HG03175 (cell line): ENCODE data around the gene CDK12.
"Not testable (repeated sequence)": the region's sequence is repeated elsewhere in the genome, so short reads cannot be mapped to it uniquely, and the experiment has no call there.

Experiments
- ATAC-seq: cut with Tn5 transposase; IDR thresholded peaks from one replicate; pipeline ENCODE4 v1.9.1; 2021; ENCODE audit warnings: mild to moderate bottlenecking, moderate library complexity; ENCODE audit not compliant: unreplicated experiment

CDK12 gene

DNA sequence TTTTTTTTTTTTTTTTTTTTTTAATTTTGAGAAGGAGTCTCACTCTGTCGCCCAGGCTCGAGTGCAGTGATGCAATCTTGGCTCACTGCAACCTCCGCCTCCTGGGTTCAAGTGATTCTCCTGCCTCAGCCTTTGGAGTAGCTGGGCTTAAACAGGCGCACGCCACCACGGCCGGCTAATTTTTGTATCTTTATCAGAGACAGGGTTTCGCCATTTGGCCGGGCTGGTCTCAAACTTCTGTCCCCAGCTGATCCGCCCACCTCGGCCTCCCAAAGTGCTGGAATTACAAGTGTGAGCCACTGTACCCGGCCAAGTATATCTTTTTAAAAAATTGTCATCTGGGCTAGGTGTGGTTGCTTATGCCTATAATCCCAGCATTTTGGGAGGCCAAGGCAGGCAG is 35.6 kb downstream of the CDK12 start:
- ATAC-seq: not testable (repeated sequence)

DNA sequence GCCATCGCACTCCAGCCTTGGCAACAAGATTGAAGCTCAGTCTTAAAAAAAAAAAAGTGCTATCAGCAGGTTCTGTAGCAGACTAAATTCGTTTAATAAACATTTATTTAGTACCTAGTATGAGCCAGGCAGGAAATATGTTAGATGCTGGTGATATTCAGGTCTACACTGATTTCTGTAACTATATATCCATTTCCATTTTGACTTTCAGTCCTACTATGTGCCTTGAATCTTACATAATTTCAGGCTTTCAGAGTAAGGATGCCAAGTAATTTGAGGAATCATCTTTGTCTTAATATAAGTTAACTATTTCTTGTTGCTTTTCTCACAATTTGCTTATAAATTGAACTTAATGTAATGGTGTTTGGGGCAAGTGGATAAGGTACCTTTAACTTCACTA is 46.2 kb downstream of the CDK12 start:
- ATAC-seq: no peak

DNA sequence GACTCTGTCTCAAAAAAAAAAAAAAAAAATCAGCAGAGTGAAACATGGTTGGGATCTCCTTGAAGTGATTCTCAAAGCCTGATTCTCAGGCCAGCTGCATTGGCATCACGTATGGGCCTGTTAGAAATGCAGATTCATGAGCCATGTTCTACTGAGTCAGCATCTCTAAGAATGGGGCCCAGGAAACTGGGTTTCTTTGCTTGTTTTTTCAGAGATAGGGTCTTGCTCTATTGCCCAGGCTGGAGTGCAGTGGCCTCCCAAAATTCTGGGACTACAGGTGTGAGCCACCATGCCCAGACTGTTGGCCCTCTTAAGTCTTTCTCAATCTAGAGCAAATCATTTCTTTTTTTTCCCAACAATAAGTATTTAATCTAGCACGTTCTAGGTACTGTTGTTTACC is 47.7 kb downstream of the CDK12 start:
- no peak for ATAC-seq

DNA sequence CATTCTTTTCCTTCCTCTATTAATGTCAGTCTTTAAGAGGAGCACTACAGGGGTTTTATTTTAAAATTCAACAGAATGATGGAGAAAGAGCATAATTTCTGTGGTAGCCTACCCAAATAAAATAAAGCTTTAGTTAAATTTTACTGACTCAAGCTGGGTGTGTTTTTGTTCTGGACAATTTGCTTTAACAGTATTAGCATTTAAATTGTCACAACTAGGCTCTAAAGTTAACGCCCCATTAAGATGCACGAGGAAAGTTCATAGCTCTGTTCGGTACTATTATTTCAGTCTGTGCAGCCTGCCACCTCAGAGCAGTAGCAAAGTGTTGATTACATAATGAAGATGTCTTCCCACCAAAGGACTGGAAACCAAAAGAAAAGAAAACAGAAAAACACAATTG is 52.0 kb downstream of the CDK12 start:
- ATAC-seq: no peak

DNA sequence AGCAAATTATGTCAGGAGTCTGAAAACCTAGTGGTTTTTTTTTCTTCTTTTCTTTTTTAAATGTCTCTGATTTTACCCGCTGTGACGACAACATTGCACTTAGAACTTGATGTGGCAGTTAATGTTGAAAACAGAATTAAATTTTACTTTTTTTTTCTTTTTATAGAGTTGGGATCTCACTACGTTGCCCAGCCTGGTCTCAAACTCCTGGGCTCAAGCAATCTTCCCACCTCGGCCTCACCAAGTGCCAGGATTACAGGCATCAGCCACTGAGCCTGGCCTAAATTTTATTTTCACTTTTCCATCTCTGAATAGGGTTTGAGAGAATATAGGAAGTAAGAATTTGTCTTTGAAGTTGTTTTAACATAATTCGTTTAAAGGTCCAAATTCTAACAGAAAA is 52.6 kb downstream of the CDK12 start:
- no peak for ATAC-seq

DNA sequence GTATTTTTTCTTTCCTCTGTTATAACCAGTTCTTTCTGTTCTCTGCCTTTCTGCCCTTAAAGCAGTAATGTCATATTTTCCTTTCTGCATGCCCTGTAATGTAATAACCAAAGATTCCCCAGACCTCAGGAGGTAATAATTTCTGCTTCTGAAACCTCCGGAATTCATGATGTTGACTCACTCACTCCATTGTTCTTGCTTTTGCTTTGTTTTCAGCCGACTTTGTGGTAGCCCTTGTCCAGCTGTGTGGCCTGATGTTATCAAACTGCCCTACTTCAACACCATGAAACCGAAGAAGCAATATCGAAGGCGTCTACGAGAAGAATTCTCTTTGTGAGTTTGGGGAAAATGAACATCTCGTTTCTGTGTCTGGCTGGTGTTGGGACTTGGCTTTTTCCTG is 55.9 kb downstream of the CDK12 start:
- no peak for ATAC-seq

DNA sequence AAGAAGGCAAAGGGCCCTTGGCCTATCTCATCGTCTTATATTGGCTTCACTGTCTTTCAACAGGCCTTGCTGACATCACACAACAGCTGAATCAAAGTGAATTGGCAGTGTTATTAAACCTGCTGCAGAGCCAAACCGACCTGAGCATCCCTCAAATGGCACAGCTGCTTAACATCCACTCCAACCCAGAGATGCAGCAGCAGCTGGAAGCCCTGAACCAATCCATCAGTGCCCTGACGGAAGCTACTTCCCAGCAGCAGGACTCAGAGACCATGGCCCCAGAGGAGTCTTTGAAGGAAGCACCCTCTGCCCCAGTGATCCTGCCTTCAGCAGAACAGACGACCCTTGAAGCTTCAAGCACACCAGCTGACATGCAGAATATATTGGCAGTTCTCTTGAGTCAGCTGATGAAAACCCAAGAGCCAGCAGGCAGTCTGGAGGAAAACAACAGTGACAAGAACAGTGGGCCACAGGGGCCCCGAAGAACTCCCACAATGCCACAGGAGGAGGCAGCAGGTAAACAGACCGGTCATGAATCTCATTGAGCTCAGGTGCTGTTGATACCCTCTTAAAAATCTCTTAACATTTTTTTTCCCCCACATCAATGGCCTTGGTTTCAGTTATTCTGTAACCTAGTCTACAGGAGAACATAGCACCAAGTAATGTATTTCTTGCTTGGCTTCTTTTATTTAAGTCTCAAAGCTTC is 64.7 kb downstream of the CDK12 start:
- no peak for ATAC-seq

DNA sequence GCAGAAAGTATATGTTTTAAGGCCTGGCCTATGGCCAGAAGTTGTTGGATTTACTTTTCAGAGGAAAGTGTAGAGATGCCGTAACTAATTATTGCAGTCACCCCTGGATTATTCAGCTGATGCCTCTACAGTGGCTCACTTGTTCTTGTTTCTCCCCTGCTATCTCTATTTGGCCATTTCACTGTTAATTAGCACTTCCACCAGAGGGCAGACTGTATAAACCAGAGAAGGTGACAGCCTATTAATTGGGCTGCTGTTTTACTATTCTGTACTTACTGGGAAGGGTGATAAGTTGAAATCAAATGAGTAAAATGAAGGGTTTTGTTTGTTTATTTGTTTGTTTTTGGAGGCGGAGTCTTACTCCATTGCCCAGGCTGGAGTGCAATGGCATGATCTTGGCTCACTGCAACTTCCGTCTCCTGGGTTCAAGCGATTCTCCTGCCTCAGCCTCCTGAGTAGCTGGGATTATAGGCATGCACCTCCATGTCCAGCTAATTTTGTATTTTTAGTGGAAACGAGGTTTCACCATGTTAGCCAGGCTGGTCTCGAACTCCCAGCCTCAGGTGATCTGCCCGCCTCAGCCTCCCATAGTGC is 66.0 kb downstream of the CDK12 start:
- ATAC-seq: no peak

DNA sequence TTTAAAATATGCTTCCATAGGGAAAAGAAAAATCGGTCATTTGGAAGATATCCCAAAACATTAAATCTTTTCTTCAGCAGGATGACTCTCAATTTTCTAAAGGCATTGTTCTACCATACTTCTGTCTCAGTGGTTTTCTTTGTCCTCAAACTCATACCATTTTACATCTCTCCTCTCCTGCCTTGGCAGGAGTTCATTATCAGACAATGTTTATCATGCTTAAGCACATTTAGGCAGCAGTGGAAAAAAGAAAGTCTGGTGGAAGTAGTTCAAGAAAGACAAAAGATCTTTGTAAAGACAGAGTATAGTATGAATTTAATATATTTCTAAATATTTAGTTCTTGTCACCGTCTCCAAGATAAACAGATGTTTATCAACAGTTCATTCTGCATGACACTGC is 68.2 kb downstream of the CDK12 start:
- ATAC-seq: no peak

DNA sequence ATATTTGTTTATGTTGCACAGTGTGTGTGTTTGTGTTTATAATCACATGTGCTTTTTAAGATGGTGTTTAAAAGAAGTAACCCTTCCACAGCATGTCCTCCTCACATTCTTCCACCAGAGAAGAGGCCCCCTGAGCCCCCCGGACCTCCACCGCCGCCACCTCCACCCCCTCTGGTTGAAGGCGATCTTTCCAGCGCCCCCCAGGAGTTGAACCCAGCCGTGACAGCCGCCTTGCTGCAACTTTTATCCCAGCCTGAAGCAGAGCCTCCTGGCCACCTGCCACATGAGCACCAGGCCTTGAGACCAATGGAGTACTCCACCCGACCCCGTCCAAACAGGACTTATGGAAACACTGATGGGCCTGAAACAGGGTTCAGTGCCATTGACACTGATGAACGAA is 69.2 kb downstream of the CDK12 start:
- ATAC-seq: no peak

DNA sequence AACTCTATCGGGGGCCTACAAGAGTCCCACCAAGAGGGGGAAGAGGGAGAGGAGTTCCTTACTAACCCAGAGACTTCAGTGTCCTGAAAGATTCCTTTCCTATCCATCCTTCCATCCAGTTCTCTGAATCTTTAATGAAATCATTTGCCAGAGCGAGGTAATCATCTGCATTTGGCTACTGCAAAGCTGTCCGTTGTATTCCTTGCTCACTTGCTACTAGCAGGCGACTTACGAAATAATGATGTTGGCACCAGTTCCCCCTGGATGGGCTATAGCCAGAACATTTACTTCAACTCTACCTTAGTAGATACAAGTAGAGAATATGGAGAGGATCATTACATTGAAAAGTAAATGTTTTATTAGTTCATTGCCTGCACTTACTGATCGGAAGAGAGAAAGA is 70.0 kb downstream of the CDK12 start:
- no peak for ATAC-seq

DNA sequence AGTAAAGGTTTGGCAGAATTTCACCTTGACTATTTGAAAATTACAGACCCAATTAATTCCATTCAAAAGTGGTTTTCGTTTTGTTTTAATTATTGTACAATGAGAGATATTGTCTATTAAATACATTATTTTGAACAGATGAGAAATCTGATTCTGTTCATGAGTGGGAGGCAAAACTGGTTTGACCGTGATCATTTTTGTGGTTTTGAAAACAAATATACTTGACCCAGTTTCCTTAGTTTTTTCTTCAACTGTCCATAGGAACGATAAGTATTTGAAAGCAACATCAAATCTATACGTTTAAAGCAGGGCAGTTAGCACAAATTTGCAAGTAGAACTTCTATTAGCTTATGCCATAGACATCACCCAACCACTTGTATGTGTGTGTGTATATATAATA is 72.6 kb downstream of the CDK12 start:
- no peak for ATAC-seq

DNA sequence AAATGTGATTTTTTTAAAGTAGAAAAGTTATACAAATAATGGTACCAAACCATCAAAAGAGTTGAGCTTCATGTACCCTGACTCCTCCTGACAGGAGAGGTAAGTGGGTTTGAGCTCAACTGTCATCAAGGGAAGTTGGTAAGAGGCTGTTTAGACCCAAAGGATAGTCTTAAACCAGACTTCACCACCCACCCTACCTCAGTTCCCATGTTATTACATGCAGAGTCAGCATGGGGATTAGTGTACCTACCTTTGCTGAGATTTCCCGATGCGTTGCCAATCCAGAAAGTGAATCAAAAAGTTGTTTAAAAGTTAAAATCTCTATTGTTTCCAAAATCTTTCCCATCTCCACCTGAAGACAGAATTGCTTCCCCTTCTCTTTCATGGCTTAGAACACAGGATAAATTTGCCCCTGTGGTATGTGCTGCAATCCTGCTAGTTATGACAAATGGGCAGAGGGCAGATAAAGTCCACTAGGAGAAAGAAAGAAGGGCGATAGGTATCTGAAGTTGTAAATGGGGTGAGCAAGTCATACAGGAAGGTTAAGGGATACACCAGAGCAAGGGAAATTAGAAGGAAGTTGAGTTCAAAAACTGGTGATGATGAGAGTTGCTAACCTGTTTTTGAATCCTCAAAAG is 73.6 kb downstream of the CDK12 start:
- ATAC-seq: no peak

DNA sequence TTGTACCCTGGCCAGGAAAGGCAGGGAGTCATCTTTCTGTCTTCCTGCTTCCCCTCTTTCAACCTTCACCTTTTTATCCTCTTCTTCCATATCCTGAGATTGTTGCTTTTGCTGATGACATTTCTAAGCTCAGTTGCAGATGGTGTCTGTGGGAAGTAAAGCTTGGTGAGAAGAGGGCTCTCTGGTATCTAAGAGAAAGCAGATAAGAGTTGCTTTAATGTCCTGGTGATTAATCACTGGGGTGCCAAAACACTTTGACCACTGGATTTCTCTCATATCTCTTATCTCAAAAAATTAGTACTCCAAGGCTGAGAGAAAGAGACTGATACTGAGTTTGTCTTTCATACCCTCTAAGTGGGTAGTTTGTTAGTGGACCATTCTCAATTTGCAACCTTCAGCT is 75.2 kb downstream of the CDK12 start:
- ATAC-seq: no peak

DNA sequence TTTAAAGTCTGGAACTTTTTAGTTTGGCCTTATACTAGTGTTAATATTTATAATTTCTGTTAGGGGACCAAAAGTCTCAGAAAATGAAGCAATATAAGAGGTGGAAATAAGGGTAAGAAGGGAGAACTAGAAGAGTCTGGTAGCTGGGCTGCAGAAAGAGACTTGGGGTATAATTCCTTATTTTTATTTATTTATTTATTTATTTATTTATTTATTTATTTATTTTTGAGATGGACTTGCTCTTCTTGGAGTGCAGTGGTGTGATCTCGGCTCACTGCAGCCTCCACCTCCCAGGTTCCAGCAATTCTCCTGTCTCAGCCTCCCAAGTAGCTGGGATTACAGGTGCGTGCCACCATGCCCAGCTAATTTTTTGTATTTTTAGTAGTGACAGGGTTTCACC is 76.1 kb downstream of the CDK12 start:
- not testable (repeated sequence) for ATAC-seq

DNA sequence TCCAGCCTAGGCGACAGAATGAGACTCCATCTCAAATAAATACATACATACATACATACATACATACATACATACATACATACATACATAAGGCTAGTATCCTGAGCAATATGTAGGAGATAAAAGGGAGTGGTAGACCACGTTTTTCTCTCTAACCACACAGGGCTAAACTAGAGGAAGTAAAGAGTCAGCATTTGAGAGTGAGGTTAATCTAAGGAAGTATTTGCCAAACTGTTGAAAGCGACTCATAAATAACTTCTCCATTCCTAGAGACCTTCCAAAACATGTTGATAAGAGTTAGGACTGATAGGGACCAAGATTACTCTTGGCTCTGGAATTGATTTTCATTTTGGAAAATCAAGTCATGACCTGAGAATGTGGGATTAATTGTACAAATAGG is 77.6 kb downstream of the CDK12 start:
- no peak for ATAC-seq

DNA sequence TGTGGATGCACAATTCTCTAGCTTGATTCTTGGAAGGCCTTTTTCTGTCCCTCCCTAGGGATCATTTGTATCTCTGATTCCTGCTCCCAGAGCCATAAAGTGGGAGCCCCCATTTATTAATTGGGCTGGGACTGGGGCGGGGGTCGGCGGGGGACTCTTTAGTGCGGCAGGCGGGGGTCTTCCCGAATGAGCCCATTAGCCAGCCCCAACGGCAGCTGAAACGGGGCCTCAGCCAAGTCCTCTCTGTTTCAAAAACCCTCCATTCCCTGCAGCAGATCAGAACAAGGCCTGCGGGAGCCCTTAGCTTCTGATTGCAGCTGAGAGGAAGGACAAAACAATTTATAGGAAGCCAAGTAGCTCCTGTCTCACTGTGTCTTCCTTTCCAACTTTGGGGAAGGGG is 79.3 kb downstream of the CDK12 start:
- no peak for ATAC-seq

DNA sequence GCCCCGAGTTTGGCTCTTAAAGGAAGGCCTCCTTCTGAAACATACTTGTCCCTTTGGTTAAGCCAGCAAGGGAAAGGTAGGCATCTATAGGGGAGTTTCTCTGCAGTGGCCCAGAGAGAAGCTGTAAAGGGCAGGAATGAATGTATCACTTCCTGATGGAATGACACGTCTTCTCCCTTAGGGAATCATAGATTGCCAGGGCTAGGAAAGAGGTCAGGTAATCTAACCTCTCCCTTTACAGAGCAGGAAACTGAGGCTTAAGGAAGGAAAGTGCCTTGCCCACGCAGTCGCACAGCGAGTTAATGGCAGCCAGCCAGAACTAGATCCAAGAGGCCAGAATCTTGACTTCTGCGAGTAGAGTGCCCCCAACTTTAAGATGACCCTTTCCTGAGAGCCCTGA is 80.4 kb downstream of the CDK12 start:
- no peak for ATAC-seq

DNA sequence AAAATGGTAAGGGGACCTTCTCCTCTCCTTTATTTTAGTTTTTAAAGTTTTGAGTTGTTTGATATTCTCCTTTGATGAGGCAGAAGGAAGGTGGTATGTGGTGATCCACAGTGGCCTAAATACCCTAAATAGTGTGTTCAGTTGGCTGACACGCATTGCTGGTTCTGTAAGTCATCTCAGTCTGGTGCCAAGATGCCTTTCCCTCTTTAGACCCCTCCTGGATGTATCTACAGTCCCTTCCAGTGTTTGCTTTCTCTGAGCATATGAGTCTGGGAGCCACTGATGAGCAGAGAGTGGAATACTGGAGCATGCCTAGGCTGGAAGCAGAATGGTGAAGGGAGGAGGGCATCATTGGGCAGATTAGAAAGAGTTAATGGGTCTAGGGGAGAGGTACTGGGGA is 81.9 kb downstream of the CDK12 start:
- no peak for ATAC-seq

DNA sequence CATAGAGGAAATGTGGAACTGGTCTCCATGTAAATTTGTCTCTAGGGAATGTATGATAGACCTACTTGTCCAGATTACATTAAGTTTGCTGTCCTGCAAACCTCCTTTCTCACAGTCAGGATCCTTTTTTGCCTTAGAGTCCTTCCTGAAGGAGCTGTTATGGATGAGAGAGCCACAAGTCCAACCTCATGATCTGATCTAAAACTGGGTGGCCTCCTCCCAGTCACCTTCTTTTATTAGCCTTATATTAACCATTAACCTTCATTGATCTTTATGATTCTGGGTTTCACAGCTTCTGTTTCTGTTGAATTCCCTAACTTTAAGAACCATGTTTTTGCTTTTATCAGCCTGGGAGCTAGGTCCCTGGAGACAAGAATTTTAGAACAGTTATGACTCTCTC is 82.4 kb downstream of the CDK12 start:
- no peak for ATAC-seq

DNA sequence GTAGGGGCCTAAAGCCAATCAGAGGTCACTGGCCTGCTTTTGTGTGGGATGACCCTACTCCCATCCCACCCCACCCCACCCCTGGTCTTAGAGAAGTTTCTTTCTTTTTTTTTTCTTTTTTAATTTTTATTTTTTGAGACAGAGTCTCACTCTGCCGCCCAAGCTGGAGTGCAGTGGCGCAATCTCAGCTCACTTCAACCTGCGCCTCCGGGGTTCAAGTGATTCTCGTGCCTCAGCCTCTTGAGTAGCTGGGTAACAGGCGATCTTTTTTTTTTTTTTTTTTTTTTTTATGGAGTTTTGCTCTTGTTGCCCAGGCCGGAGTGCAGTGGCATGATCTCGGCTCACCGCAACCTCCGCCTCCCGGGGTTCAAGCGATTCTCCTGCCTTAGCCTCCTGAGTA is 83.1 kb downstream of the CDK12 start:
- not testable (repeated sequence) for ATAC-seq

DNA sequence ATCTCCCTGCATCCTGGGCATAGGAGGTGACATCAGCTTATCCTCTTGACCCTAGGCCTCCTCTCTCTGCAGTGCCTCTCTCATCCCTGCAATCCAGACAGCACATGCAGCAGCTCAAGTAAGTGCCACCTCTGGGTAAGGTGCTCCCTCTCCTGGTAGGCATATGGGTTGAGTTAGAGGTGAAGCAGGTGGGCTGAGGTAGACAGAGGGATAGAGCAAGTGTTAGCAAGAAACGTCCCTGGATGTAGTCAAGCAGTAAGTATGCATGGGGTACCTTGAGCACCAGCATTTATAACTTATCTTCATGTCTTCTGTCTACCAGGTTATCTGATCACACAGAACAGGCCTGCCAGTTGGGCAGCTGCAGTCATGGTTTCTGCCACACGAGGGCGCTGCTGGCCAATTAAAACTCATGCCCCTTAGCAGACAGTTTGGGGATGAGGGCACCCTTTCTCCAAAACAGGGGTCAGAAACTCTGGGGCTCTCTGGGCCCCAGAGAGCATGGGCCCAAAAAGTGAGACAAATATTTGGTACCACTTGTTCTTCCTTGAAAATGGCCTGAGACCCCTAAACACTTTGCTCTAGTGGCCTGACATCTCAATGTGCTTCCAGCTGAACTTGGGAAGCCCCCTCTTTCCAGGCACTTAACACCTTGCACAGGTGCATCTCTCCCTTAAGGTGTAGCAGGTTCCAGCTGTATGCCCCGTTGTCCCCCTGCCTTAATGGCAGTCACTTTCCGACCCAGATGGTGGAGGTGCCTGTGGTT is 86.6 kb downstream of the CDK12 start:
- no peak for ATAC-seq
